ENCODE measurements around the gene CXADR. TPM values are rescaled to one million over a fixed set of nuclear protein-coding genes. Genes with fewer than 3 reads are reported as not detected.

Gene CXADR
- total RNA-seq, 1 experiment from 2014 or later: 24.7 TPM

GRCh38 chr21:17572431-17572830 lies 59.6 kb downstream of the CXADR start:
- no peaks in the 10 kb centered on the region for H3K4me1 ChIP-seq (ENCODE audit: control insufficient read depth, insufficient read depth, low read length)
- CTCF ChIA-PET: no interaction called here
- no peak for TF ChIP-seq REST (IDR thresholded peaks at IDR 0.05; ENCODE audit: insufficient read depth in 1 of 2, low read depth in 2 of 2, low read length in 1 of 2)
- no peak for TF ChIP-seq CTCF (IDR thresholded peaks at IDR 0.05)
- TF ChIP-seq SIN3A (IDR thresholded peaks at IDR 0.05; ENCODE audit: borderline replicate concordance, insufficient read depth, low read depth, low read length): no peak
- TF ChIP-seq TCF7L2 (IDR thresholded peaks at IDR 0.05; ENCODE audit: low read depth, low read length): no peak
- TF ChIP-seq POLR2AphosphoS5 (IDR thresholded peaks at IDR 0.05; ENCODE audit: low read depth, low read length): no peak
- POLR2A ChIA-PET: no interaction called here
- no peak for DNase-seq (ENCODE audit: low read depth, low spot score)
- H3K36me3 ChIP-seq (ENCODE audit: control insufficient read depth, insufficient read depth, low read length): no peaks in the 10 kb centered on the region
- H3K9me3 ChIP-seq (ENCODE audit: control insufficient read depth, insufficient read depth, low read depth, low read length): no peaks in the 10 kb centered on the region
- H3K4me3 ChIP-seq (ENCODE audit: low read depth in 2 of 2, low read length in 2 of 2): no peak overlapping the region
- no peak overlapping the region for H3K27ac ChIP-seq (ENCODE audit: low read length)
- intact Hi-C loops (cut with micrococcal nuclease; ENCODE audit: unreplicated experiment): no loop called here
- H3K27me3 ChIP-seq (ENCODE audit: control insufficient read depth, insufficient read depth, low read length): no peaks in the 10 kb centered on the region
- ATAC-seq: no peak
- in situ Hi-C loops (cut with HindIII; ENCODE audit: low pct_unique_long_range_greater_than_20kb, low sequenced_read_pairs): no loop called here
- no TSS peak for BruUV-seq (replicated peaks)

- DNase-seq (ENCODE audit: low read depth, low spot score) (no peak), ATAC-seq (no peak)
- ChIA-PET POLR2A (no interaction called here), CTCF (no interaction called here)
- intact Hi-C loops (cut with micrococcal nuclease; ENCODE audit: unreplicated experiment): no loop called here
- H3K27me3 ChIP-seq (ENCODE audit: control insufficient read depth, insufficient read depth, low read length): no peaks in the 10 kb centered on the region
- H3K27ac ChIP-seq (ENCODE audit: low read length): no peak overlapping the region
- H3K4me3 ChIP-seq (ENCODE audit: low read depth in 2 of 2, low read length in 2 of 2): no peak overlapping the region
- in situ Hi-C loops (cut with HindIII; ENCODE audit: low pct_unique_long_range_greater_than_20kb, low sequenced_read_pairs): no loop called here
- H3K9me3 ChIP-seq (ENCODE audit: control insufficient read depth, insufficient read depth, low read depth, low read length): no peaks in the 10 kb centered on the region
- TF ChIP-seq SIN3A (IDR thresholded peaks at IDR 0.05; ENCODE audit: borderline replicate concordance, insufficient read depth, low read depth, low read length) (no peak), POLR2AphosphoS5 (IDR thresholded peaks at IDR 0.05; ENCODE audit: low read depth, low read length) (no peak), TCF7L2 (IDR thresholded peaks at IDR 0.05; ENCODE audit: low read depth, low read length) (no peak), CTCF (IDR thresholded peaks at IDR 0.05) (no peak), REST (IDR thresholded peaks at IDR 0.05; ENCODE audit: insufficient read depth in 1 of 2, low read depth in 2 of 2, low read length in 1 of 2) (no peak)
- H3K4me1 ChIP-seq (ENCODE audit: control insufficient read depth, insufficient read depth, low read length): no peaks in the 10 kb centered on the region
- no TSS peak for BruUV-seq (replicated peaks)
- H3K36me3 ChIP-seq (ENCODE audit: control insufficient read depth, insufficient read depth, low read length): no peaks in the 10 kb centered on the region
These were observed 62.2 kb downstream of the CXADR start for GRCh38 chr21:17575076-17575475.
